ENCODE measurements around the gene PRR16. TPM values are rescaled to one million over a fixed set of nuclear protein-coding genes. Genes with fewer than 3 reads are reported as not detected.

The PRR16 gene
- total RNA-seq, 2 donors from 2014 or later: 19.8 to 25.5 TPM

DNA sequence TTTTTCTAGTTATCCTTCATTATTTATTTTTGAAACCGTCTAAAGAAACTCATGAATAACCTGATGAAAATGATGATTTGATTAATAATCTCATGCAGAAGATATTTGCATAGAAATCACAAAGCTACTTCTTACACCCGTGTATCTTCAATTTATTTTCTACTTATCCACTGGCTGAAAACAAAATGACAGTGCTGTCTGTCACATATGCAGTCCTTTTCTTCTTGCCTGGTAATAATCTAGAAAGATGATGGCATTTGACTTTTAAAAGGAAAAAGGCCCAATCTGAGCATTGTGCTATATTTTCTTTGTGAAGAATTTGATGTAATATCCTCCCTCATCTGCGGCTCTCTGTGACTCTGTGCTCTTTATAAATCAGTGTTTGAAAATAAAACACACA lies 253.3 kb downstream of the PRR16 start:
- TF ChIP-seq, protein P1, sequence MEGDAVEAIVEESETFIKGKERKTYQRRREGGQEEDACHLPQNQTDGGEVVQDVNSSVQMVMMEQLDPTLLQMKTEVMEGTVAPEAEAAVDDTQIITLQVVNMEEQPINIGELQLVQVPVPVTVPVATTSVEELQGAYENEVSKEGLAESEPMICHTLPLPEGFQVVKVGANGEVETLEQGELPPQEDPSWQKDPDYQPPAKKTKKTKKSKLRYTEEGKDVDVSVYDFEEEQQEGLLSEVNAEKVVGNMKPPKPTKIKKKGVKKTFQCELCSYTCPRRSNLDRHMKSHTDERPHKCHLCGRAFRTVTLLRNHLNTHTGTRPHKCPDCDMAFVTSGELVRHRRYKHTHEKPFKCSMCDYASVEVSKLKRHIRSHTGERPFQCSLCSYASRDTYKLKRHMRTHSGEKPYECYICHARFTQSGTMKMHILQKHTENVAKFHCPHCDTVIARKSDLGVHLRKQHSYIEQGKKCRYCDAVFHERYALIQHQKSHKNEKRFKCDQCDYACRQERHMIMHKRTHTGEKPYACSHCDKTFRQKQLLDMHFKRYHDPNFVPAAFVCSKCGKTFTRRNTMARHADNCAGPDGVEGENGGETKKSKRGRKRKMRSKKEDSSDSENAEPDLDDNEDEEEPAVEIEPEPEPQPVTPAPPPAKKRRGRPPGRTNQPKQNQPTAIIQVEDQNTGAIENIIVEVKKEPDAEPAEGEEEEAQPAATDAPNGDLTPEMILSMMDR (IDR thresholded peaks at IDR 0.05): no peak
- Histone ChIP-seq H3K4me1 (ENCODE audit: control insufficient read depth in 1 of 2, low read depth in 2 of 2) (no peaks in the 10 kb centered on the region), H3K27me3 (replicated peaks; ENCODE audit: insufficient read depth) (no peaks in the 10 kb centered on the region), H3K9me3 (no peaks in the 10 kb centered on the region), H3K36me3 (no peaks in the 10 kb centered on the region), H3K27ac (no peak overlapping the region), H3K4me3 (no peak overlapping the region)
- no peak for ATAC-seq (ENCODE audit: insufficient number of reproducible peaks, low FRiP score, low read depth)
- DNase-seq (ENCODE audit: low spot score): no peak

DNA sequence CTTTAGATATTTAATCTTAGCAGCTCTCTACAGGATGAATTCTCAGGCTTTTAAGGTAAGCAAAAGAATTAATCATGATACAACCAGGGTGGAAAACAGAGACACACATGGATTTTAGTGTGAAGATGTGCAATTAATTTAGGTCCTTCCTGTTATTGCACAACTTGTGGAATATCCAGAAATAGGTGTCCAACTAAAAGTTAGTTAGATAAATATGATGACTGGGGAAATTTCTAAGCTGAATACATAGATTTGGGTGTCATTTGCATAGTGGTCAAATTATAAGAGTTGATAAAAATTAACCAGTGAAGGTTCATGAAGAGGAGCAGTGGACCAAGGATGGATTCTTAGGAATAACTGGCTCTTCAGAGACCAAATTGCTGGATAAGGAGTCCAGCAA lies 266.1 kb downstream of the PRR16 start:
- Histone ChIP-seq H3K27me3 (replicated peaks; ENCODE audit: insufficient read depth) (no peaks in the 10 kb centered on the region), H3K4me3 (no peak overlapping the region), H3K4me1 (ENCODE audit: control insufficient read depth in 1 of 2, low read depth in 2 of 2) (peaks cover 0 to 8% of the 10 kb centered on the region in 2 donors), H3K36me3 (no peaks in the 10 kb centered on the region), H3K27ac (no peak overlapping the region), H3K9me3 (no peaks in the 10 kb centered on the region)
- no peak for ATAC-seq (ENCODE audit: insufficient number of reproducible peaks, low FRiP score, low read depth)
- no peak for DNase-seq (ENCODE audit: low spot score)
- TF ChIP-seq, protein P1 (IDR thresholded peaks at IDR 0.05): no peak

DNA sequence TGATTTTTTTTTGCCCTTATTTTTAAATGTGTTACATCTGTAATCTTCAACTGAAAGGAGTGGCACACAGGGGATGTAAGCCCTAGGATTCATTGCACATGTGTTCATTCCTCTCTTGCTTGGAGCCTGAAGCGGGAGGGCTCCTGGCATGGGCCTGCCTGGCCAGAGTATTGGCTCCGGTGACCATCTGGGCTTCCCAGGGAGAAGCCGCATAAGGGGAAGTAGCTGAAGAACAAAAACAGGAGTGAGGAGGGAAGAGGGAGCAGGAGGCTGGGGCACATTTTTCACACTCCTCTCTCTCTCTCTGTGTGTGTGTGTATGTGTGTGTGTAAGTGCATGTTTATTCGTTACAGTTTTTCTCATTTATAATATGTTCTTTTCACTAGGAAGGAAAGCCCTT lies 269.9 kb downstream of the PRR16 start:
- DNase-seq (ENCODE audit: low spot score): no peak
- Histone ChIP-seq H3K9me3 (no peaks in the 10 kb centered on the region), H3K4me1 (ENCODE audit: control insufficient read depth in 1 of 2, low read depth in 2 of 2) (peaks cover 0 to 8% of the 10 kb centered on the region in 2 donors), H3K27ac (no peak overlapping the region), H3K27me3 (replicated peaks; ENCODE audit: insufficient read depth) (no peaks in the 10 kb centered on the region), H3K4me3 (no peak overlapping the region), H3K36me3 (no peaks in the 10 kb centered on the region)
- TF ChIP-seq, protein P1 (IDR thresholded peaks at IDR 0.05): no peak
- ATAC-seq (ENCODE audit: insufficient number of reproducible peaks, low FRiP score, low read depth): no peak

DNA sequence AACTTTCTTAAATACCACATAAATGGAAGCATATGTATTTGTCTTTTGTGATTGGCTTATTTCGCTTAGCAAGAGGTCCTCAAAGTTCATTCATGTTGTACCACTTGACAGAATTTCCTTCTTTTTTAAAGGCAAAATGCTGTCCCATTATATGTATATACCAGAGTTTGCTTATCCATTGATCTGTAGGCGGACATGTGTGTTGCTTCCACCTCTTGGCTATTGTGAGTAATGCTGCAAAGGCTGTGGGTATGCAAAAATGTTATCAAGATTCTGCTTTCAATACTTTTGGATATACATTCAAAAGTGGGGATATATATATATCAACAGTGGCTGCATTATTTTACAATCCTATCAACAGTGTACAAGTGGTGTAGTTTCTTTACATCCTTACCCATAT lies 271.0 kb downstream of the PRR16 start:
- no peak overlapping the region for H3K27ac ChIP-seq
- H3K9me3 ChIP-seq: no peaks in the 10 kb centered on the region
- H3K36me3 ChIP-seq: no peaks in the 10 kb centered on the region
- DNase-seq (ENCODE audit: low spot score) (no peak), ATAC-seq (ENCODE audit: insufficient number of reproducible peaks, low FRiP score, low read depth) (no peak)
- H3K27me3 ChIP-seq (replicated peaks; ENCODE audit: insufficient read depth): no peaks in the 10 kb centered on the region
- TF ChIP-seq, protein P1 (IDR thresholded peaks at IDR 0.05): no peak
- H3K4me1 ChIP-seq (ENCODE audit: control insufficient read depth in 1 of 2, low read depth in 2 of 2): peaks cover 0 to 8% of the 10 kb centered on the region in 2 donors
- H3K4me3 ChIP-seq: no peak overlapping the region

All from thoracic aorta (tissue), 2 donors.